Liver (tissue), 3 donors: ENCODE data around the gene RASL11A.

Experiments
- CTCF ChIP-seq: fragments of 150-350 bp; IDR thresholded peaks from 2 replicates; pipeline ENCODE4 v1.5.1; 2017; ENCODE audit warnings: improper control_type of control experiment, low read depth, low read length; ENCODE audit not compliant: missing input control
- EGR1 ChIP-seq, 2 donors: IDR thresholded peaks; 2 replicates each; pipeline ENCODE4 v1.6.1; 2016 to 2018; ENCODE audit warnings: antibody characterized with exemption in 2 of 2, low read depth in 2 of 2
- GABPA ChIP-seq, 2 donors: IDR thresholded peaks in 1 of 2; conservative IDR thresholded peaks in 1 of 2; 2 replicates each; pipeline ENCODE4 v1.6.1; 2016; ENCODE audit warnings: antibody characterized with exemption in 2 of 2, mild to moderate bottlenecking in 1 of 2, moderate library complexity in 1 of 2
- REST ChIP-seq: IDR thresholded peaks from 2 replicates; pipeline ENCODE4 v1.6.1; 2016; ENCODE audit warnings: antibody characterized with exemption, mild to moderate bottlenecking
- TAF1 ChIP-seq: conservative IDR thresholded peaks from 2 replicates; pipeline ENCODE4 v1.6.1; 2016; ENCODE audit warnings: antibody characterized with exemption, mild to moderate bottlenecking
- YY1 ChIP-seq: IDR thresholded peaks from 2 replicates; pipeline ENCODE4 v1.6.1; 2016; ENCODE audit warnings: antibody characterized with exemption, mild to moderate bottlenecking
- donor health status: healthy.
- donor health status: healthy.

GRCh38 chr13:27293076-27293691 lies 22.6 kb downstream of the RASL11A start:
- TF ChIP-seq EGR1 (IDR thresholded peaks at IDR 0.05; ENCODE audit: low read depth in 2 of 2) = no peak
- no peak for TF ChIP-seq CTCF
- TF ChIP-seq GABPA (IDR thresholded peaks at IDR 0.05 in 1 of 2, conservative IDR thresholded peaks at IDR 0.05 in 1 of 2) = no peak
- TF ChIP-seq TAF1 = no peak
- TF ChIP-seq REST = no peak
- TF ChIP-seq YY1 = no peak
